OCI-LY1 (cell line): ENCODE results near the gene ARHGEF28.

Experiments
- CTCF ChIP-seq: fragments of 200-600 bp; sonication (generic), shearing (Covaris generic); IDR thresholded peaks from 2 replicates; pipeline ENCODE4 v1.5.1; 2017; ENCODE audit warnings: mild to moderate bottlenecking, antibody characterized with exemption, low read length, moderate library complexity, mixed read lengths
- EZH2 ChIP-seq: fragments of 200-600 bp; sonication (generic), shearing (Covaris generic); IDR thresholded peaks from 2 replicates; pipeline ENCODE4 v1.8.0; 2017; ENCODE audit warnings: borderline replicate concordance, mixed run types, mild to moderate bottlenecking, antibody characterized with exemption, low read length, moderate library complexity, mixed read lengths

- TF ChIP-seq CTCF, result no peak
- TF ChIP-seq EZH2, result no peak
Observed at GRCh38 chr5:73672132-73672531, 46.1 kb downstream of the ARHGEF28 start.
